GM23338 (cell line): ENCODE data around the gene PLXND1. TPM values are rescaled to one million over a fixed set of nuclear protein-coding genes. Genes with fewer than 3 reads are reported as not detected.

ENCODE experiments used
- ATAC-seq: fragments of 200-7000 bp; cut with Tn5 transposase; 3 replicates; pipeline ENCODE4 v1.9.1; 2020
- DNase-seq: peaks from one replicate; pipeline ENCODE4 v3.0.0-alpha.2; 2015; ENCODE audit warnings: low spot score
- H2AFZ ChIP-seq: fragments of 200-600 bp; sonication (generic); 2 replicates; pipeline ENCODE4 v1.8.0; 2016; ENCODE audit warnings: antibody characterized with exemption, mild to moderate bottlenecking, moderate library complexity
- H3F3A ChIP-seq: fragments of 200-600 bp; sonication (generic); replicated peaks from 2 replicates; pipeline ENCODE4 v1.8.0; 2017; ENCODE audit warnings: antibody characterized with exemption, mixed run types, low read depth
- H3K27ac ChIP-seq: fragments of 200-600 bp; sonication (generic); 2 replicates; pipeline ENCODE4 v1.6.1; 2016; ENCODE audit warnings: low read depth
- H3K27me3 ChIP-seq: fragments of 200-600 bp; sonication (generic); 2 replicates; pipeline ENCODE4 v1.8.0; 2016; ENCODE audit warnings: mild to moderate bottlenecking, mixed run types, moderate library complexity; ENCODE audit not compliant: insufficient read depth
- H3K36me3 ChIP-seq: fragments of 200-600 bp; sonication (generic); 2 replicates; pipeline ENCODE4 v1.8.0; 2016; ENCODE audit warnings: mild to moderate bottlenecking; ENCODE audit not compliant: insufficient read depth
- H3K4me1 ChIP-seq: fragments of 200-600 bp; sonication (generic); 2 replicates; pipeline ENCODE4 v1.8.0; 2016; ENCODE audit warnings: mild to moderate bottlenecking, moderate library complexity; ENCODE audit not compliant: insufficient read depth
- H3K4me2 ChIP-seq: fragments of 200-600 bp; sonication (generic); 2 replicates; pipeline ENCODE4 v1.7.1; 2017; ENCODE audit warnings: mixed run types
- H3K4me3 ChIP-seq: fragments of 200-600 bp; sonication (generic); 2 replicates; pipeline ENCODE4 v1.6.1; 2016; ENCODE audit warnings: mixed run types
- H3K79me2 ChIP-seq: fragments of 200-600 bp; sonication (generic); replicated peaks from 2 replicates; pipeline ENCODE4 v1.8.0; 2017; ENCODE audit warnings: mild to moderate bottlenecking; ENCODE audit not compliant: insufficient read depth
- H3K9me2 ChIP-seq: fragments of 200-600 bp; sonication (generic); 2 replicates; pipeline ENCODE4 v1.8.0; 2017; ENCODE audit not compliant: insufficient read depth
- H4K20me1 ChIP-seq: fragments of 200-600 bp; sonication (generic); replicated peaks from 2 replicates; pipeline ENCODE4 v1.8.0; 2017; ENCODE audit warnings: mild to moderate bottlenecking; ENCODE audit not compliant: insufficient read depth
- H3K27ac Mint-ChIP-seq: 2 replicates; pipeline ENCODE4 v1.8.0; 2020; ENCODE audit warnings: inconsistent platforms, mild to moderate bottlenecking, moderate library complexity, mixed read lengths
- H3K27me3 Mint-ChIP-seq: 3 replicates; pipeline ENCODE4 v1.8.0; 2022; ENCODE audit warnings: low read depth, mild to moderate bottlenecking, moderate library complexity, mixed read lengths, inconsistent platforms; ENCODE audit not compliant: insufficient read depth, poor library complexity
- H3K36me3 Mint-ChIP-seq: 3 replicates; pipeline ENCODE4 v1.8.0; 2021; ENCODE audit warnings: low read depth, mild to moderate bottlenecking, inconsistent platforms, moderate library complexity, mixed read lengths
- H3K4me1 Mint-ChIP-seq: 3 replicates; pipeline ENCODE4 v1.8.0; 2020; ENCODE audit warnings: mild to moderate bottlenecking, inconsistent platforms, mixed read lengths
- H3K4me3 Mint-ChIP-seq: 3 replicates; pipeline ENCODE4 v1.8.0; 2021; ENCODE audit warnings: moderate library complexity, mild to moderate bottlenecking, inconsistent platforms, mixed read lengths
- H3K9me3 Mint-ChIP-seq: 3 replicates; pipeline ENCODE4 v1.8.0; 2020; ENCODE audit warnings: moderate library complexity, mild to moderate bottlenecking, inconsistent platforms, mixed read lengths
- CREB1 ChIP-seq: fragments of 250-450 bp; sonication (Bioruptor Pico); IDR thresholded peaks from 2 replicates; pipeline ENCODE4 v1.5.0; 2020; ENCODE audit warnings: low read depth, mild to moderate bottlenecking, moderate library complexity
- CTCF ChIP-seq, 2 experiments: fragments of 200-600 bp in 1 of 2; sonication (generic) in 1 of 2; conservative IDR thresholded peaks; 2 replicates each; pipeline versions ENCODE4 v1.5.1 to v1.6.1; 2016 to 2017; ENCODE audit warnings: antibody characterized with exemption in 2 of 2, low read depth in 2 of 2, mild to moderate bottlenecking in 2 of 2, moderate library complexity in 1 of 2
- ETS1 ChIP-seq: IDR thresholded peaks from 2 replicates; pipeline ENCODE4 v1.6.1; 2016; ENCODE audit warnings: antibody characterized with exemption
- EZH2 ChIP-seq: fragments of 200-600 bp; sonication (generic); IDR thresholded peaks from one replicate; pipeline ENCODE4 v1.8.0; 2017; ENCODE audit warnings: antibody characterized with exemption, mild to moderate bottlenecking, low read depth; ENCODE audit not compliant: unreplicated experiment
- EZH2phosphoT487 ChIP-seq: fragments of 200-600 bp; sonication (generic); IDR thresholded peaks from one replicate; pipeline ENCODE4 v1.8.1; 2018; ENCODE audit warnings: antibody characterized with exemption; ENCODE audit not compliant: unreplicated experiment
- JUNB ChIP-seq: IDR thresholded peaks from one replicate; pipeline ENCODE4 v1.6.1; 2016; ENCODE audit warnings: antibody characterized with exemption; ENCODE audit not compliant: unreplicated experiment
- NANOG ChIP-seq: IDR thresholded peaks from 2 replicates; pipeline ENCODE4 v1.6.1; 2016; ENCODE audit warnings: antibody characterized with exemption, borderline replicate concordance
- POLR2AphosphoS5 ChIP-seq: IDR thresholded peaks from 2 replicates; pipeline ENCODE4 v1.6.1; 2016; ENCODE audit warnings: antibody characterized with exemption, low read depth
- STAT1 ChIP-seq: IDR thresholded peaks from one replicate; pipeline ENCODE4 v1.6.1; 2016; ENCODE audit warnings: antibody characterized with exemption; ENCODE audit not compliant: unreplicated experiment
- ZNF114 ChIP-seq: fragments of 250-450 bp; sonication (Bioruptor Pico); IDR thresholded peaks from 2 replicates; pipeline ENCODE4 v1.5.0; 2020; ENCODE audit warnings: mild to moderate bottlenecking, moderate library complexity
- ZNF331 ChIP-seq: fragments of 250-450 bp; sonication (Bioruptor Pico); IDR thresholded peaks from 2 replicates; pipeline ENCODE4 v1.5.0; 2020; ENCODE audit warnings: low read depth, mild to moderate bottlenecking, moderate library complexity
- ZNF462 ChIP-seq: fragments of 250-450 bp; sonication (Bioruptor Pico); IDR thresholded peaks from 2 replicates; pipeline ENCODE4 v1.5.0; 2020; ENCODE audit warnings: mild to moderate bottlenecking, moderate library complexity
- polyA plus RNA-seq: library from polyadenylated mRNA; unstranded; fragments of >200 nt; fragmentation: Nextera tagmentation; extraction: Ambion mirVana; gene quantifications from 2 replicates; pipeline ENCODE4 v1.2.1, GENCODE V29; 2016
- total RNA-seq: library from RNA; depleted of rRNA; stranded (reverse); fragments of >200 nt; shearing (Covaris generic); gene quantifications from 2 replicates; pipeline ENCODE4 v1.2.3, GENCODE V29; 2014

PLXND1 gene
- total and polyA plus RNA-seq, 2 experiments from 2014 or later = 13.3 to 60.4 TPM

- H3K4me2 ChIP-seq = no peak overlapping the region
- peaks cover 3% of the 10 kb centered on the region; the same call in 1 of the 2 replicates for H4K20me1 ChIP-seq
- Mint-ChIP-seq H3K36me3 (no peaks in the 10 kb centered on the region; the same call in 2 of the 3 replicates), H3K4me1 (peaks cover 82% of the 10 kb centered on the region), H3K27me3 (peaks cover 23% of the 10 kb centered on the region), H3K27ac (no peak overlapping the region), H3K4me3 (no peak overlapping the region), H3K9me3 (no peaks in the 10 kb centered on the region)
- no peak overlapping the region for H3K4me3 ChIP-seq
- peak; percentile 70 for DNase-seq
- H3K4me1 ChIP-seq = peaks cover 59% of the 10 kb centered on the region
- no peak overlapping the region for H3K27ac ChIP-seq
- no peak for TF ChIP-seq JUNB
- TF ChIP-seq EZH2 = no peak
- no peaks in the 10 kb centered on the region for H3K27me3 ChIP-seq
- no peaks in the 10 kb centered on the region for H3K9me2 ChIP-seq
- peaks cover 35% of the 10 kb centered on the region for H3K79me2 ChIP-seq
- peak; percentile 14 for ATAC-seq
- no peak overlapping the region for H2AFZ ChIP-seq
- H3K36me3 ChIP-seq = no peaks in the 10 kb centered on the region
- H3F3A ChIP-seq = peaks cover 21% of the 10 kb centered on the region
These were observed 8.5 kb downstream of the PLXND1 start for GRCh38 chr3:129598000-129598381.

- Histone ChIP-seq H4K20me1 (peaks cover 2% of the 10 kb centered on the region; the same call in 1 of the 2 replicates), H3K36me3 (no peaks in the 10 kb centered on the region), H3K4me1 (peaks cover 59% of the 10 kb centered on the region), H3K79me2 (peaks cover 30% of the 10 kb centered on the region), H3K9me2 (no peaks in the 10 kb centered on the region), H3K4me2 (no peak overlapping the region; the same call in 1 of the 2 replicates), H3K27me3 (no peaks in the 10 kb centered on the region), H3K4me3 (no peak overlapping the region), H2AFZ (no peak overlapping the region), H3K27ac (no peak overlapping the region), H3F3A (peaks cover 21% of the 10 kb centered on the region)
- Mint-ChIP-seq H3K9me3 (no peaks in the 10 kb centered on the region), H3K27me3 (peaks cover 21% of the 10 kb centered on the region), H3K27ac (no peak overlapping the region; the same call in 1 of the 2 replicates), H3K4me1 (peaks cover 79% of the 10 kb centered on the region), H3K36me3 (no peaks in the 10 kb centered on the region; the same call in 2 of the 3 replicates), H3K4me3 (no peak overlapping the region; the same call in 2 of the 3 replicates)
- ATAC-seq (no peak), DNase-seq (no peak)
- TF ChIP-seq ZNF331 (CRISPR knock-in tag) = no peak
- no peak for TF ChIP-seq NANOG
- no peak for TF ChIP-seq JUNB
- TF ChIP-seq STAT1 = no peak
- TF ChIP-seq ZNF462 (CRISPR knock-in tag) = no peak
- no peak for TF ChIP-seq EZH2phosphoT487
- no peak for TF ChIP-seq CREB1 (CRISPR knock-in tag)
- TF ChIP-seq POLR2AphosphoS5 = no peak
- no peak for TF ChIP-seq ZNF114 (CRISPR knock-in tag)
- no peak for TF ChIP-seq CTCF (conservative IDR thresholded peaks at IDR 0.05; ENCODE audit: low read depth in 2 of 2)
- no peak for TF ChIP-seq EZH2
- no peak for TF ChIP-seq ETS1
These were observed 9.1 kb downstream of the PLXND1 start for GRCh38 chr3:129597087-129597999.
